HG02678 (cell line): ENCODE measurements around the gene GFRA4.

ENCODE experiments used
- ATAC-seq: cut with Tn5 transposase; IDR thresholded peaks from one replicate; pipeline ENCODE4 v1.9.1; 2021; ENCODE audit warnings: mild to moderate bottlenecking, moderate library complexity; ENCODE audit not compliant: unreplicated experiment

The GFRA4 gene

DNA sequence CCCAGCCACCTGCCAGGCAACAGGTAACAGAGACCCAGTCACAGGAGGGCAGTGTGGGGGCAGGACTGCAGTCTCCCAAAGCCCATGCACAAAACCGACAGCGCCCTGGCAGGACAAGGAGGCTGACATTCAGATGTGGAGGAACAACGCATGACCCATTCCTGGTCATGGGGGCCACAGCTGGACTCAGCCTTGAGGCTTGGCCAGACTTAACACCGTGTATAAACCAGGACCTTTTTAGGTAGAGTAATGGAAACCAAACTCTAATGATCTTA is 8.1 kb downstream of the GFRA4 start:
- ATAC-seq = no peak

DNA sequence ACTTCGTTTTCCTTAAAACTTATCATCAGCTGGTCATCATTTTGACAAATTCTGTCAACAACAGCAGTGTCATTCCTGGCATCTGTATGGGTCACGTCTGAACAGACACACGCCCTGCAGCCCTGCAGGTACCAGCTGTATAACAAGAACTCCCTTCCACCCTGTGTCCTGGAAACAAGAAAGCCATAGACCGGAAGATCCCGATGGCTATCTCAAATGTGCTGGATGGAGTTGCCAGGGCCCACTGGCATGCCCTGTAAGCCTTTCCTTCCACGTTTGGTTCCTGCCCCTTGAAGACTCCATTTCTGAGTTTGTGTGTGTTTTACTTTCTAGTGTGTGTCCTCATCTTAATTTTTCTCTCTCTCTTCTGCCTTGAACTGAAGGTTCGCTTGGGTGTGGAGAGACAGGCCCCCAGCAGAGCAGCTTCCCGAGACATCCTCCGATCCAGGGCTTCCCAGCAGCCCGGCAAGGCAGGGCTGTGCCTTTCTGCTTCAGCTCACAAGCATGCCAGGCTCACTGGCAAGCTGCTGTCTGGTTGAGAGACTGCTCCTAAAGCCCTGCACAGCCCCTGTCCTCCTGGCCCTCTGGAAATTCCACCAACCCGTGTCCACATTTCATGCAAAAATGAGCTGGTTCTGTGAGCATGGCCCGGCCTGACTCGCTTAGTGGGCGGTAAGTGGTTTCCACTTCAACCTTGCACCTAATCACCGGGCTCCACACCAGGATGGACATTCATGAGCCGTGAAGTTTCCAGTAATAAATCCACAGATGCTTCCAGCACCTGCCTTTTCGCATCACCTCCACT is 8.7 kb downstream of the GFRA4 start:
- no peak for ATAC-seq

DNA sequence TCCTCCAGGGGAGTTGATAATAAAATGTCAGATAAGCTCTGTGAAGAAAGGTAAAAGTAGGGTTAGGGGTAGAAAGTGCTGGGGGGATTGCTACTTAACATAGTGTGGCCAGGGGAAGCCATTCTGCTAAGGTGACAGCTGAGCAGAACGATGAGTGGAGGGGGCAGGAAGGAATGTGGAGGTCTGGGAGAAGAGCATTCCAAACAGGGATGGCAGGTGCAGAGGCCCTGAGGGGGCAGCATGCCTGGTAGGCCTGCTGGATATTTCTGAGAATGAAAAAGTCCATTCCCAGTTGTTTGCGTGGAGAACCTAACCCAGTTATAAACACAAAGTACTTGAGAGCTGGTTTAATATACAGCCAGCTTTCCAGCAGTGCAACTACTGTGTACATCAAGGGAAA is 9.3 kb downstream of the GFRA4 start:
- ATAC-seq = no peak

DNA sequence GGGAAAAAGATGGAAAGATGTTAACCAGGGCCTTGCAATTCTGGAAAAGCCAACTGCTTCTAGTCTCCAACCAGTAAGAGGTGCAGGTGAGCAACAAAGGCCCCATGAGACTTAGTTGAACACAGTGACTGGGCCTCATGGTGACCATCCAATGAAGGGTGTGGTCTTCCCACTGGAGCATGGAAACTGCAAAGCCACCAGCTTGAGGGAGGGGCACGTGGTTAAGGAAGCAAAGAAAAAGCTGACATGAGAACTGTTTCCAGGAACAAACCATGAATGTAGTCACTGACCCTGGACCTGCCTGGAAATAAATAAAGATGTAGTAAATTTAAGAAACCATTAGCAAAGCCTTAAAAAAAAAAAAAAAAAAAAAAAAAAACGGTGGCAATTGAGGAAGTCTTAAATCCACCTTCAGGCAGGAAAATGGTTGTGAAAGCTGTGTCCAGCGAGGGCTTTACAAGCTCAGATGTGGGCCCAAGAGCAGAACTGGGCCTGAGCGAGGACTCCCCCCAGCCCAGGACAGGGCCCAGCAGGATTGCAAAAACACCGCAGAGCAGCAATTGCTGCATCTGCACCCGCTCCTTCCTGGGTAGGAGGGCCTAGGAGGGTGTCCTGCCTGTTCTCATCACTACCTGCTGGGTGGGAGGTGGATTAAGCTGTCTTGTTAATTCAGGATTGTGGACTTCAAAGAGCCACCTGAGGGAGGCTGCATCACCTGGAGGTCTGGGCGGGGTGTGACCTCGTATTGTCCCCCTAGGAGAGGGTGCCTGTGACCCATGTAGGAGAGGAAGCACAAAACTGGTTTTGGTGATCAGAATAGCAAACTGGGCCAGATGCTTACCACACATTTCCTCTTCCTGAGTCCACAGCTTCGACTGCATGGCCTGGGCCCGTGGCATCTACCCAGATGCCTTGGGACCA is 10.3 kb downstream of the GFRA4 start:
- no peak for ATAC-seq

DNA sequence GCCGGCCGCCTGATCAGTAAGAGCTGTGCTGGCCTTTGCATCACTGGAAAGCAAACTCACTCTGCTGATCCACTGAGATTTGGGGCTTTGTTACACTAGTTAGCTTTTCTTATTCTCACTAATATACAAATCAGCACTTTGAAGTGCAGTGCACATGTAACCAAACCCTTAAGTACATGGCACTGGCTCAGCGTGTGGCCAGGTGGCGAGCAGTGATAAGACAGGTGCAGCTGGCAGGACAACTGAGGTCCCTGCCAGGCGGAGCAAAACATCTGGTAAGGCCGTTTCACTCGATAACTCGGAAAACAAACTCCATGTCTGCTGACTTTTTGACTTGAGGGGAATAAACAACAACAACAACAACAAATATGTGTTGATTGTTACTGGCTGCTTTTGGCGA is 11.0 kb downstream of the GFRA4 start:
- no peak for ATAC-seq

DNA sequence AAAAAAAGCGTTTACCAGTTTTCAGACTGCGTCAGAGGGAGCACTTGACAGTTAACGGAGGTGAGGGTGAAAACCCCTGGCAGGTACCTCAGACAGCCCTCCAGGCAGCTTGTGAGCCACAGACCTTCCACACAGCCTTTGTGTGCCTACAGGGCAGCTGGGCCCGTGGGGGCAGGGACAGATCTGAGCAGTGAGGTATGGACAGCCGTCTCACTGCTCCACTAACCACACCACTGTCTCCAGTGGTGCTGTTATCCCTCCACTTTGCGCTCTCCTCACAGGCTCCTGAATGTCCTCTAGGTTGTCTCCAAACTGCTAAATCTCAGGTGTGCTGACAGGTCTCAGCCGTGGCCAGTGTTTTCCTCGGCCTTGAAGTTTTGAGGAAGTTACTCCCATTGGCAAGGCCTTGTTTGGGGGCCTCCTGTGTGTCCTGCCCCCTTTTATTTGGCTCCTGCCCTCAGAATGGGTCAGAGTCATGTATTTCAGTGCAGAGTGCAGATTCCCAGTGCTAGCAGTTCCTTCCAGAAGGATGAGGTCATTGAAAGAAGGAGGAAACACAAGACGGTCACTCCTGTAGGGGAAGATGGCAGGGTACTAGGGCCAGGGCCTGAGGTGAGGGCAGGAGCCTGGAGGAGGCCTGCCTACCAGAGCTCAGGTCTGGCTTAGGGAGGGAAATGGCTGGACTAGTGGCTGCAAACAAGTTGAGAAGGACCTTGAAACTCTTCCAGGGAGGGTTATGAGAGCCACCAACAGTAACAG is 11.8 kb downstream of the GFRA4 start:
- ATAC-seq = no peak

DNA sequence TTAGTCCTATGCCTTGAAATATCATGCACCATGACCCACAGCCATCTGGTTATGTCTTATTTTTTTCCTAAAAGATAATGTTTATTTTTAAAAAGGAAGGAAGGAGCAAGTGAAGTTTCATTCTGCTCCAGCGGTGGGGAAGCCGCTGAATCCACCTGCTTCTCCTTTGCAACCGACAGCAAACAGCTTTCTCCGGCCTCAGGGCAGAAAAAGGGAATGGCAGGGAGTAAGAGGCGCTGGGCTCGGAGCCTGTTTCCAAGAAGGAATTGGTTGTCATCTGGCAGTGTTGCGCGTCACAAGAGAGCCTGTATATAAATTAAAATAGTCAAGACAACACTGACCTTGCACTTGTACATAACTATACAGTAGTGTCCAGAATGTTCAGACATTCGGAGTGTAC is 14.2 kb downstream of the GFRA4 start:
- ATAC-seq = no peak

DNA sequence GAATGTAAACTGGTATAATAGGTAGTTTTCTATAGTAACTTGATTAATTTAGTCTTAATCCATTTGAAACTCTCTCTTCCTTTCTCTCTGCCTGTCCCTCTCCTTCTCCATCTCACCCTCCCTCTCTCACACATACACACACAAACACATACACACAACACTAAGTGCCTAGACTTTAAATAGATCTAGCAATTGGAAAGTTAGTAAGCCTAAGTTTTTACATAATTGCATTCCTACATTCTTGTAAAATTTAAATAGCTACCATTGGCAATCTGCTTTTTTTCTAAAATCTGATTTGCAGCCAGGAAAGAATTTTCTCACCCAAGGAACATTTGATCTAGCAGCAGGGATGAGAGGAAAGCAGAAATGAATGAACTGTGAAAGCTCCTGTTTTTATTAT is 15.7 kb downstream of the GFRA4 start:
- no peak for ATAC-seq

DNA sequence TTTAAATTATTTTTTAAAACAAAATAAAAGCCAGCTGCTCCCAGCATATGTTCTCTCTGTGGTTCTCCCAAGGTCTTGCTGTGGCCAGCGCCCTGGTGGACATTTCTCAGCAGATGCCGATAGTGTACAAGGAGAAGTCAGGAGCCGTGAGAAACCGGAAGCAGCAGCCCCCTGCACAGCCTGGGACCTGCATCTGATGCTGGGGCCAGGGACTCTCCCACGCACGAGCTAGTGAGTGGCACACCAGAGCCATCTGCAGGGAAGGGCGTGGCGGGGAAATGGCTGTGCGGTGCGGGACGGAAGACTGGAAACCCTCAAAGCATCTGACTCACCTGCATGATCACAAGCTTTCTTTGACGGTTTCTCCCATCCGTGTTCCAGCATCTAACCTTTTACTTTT is 16.5 kb downstream of the GFRA4 start:
- ATAC-seq = no peak

DNA sequence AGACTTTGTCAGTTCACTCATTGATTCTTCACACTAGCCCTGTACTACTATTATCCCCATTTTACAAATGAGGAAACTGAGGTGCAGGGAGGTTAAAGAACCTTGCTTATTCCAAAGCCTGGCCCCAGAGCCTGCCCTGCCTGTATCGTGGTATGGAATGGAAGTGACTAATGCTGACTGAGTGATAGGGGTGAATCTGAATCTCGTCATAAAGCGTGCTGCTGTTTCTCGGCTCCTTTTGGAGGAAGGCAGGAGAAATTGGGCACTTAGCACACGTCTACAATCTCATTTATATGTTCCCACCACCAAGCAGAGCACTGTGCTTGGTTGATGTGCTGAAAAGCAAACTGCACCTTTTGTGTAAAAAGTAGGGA is 17.1 kb downstream of the GFRA4 start:
- no peak for ATAC-seq

DNA sequence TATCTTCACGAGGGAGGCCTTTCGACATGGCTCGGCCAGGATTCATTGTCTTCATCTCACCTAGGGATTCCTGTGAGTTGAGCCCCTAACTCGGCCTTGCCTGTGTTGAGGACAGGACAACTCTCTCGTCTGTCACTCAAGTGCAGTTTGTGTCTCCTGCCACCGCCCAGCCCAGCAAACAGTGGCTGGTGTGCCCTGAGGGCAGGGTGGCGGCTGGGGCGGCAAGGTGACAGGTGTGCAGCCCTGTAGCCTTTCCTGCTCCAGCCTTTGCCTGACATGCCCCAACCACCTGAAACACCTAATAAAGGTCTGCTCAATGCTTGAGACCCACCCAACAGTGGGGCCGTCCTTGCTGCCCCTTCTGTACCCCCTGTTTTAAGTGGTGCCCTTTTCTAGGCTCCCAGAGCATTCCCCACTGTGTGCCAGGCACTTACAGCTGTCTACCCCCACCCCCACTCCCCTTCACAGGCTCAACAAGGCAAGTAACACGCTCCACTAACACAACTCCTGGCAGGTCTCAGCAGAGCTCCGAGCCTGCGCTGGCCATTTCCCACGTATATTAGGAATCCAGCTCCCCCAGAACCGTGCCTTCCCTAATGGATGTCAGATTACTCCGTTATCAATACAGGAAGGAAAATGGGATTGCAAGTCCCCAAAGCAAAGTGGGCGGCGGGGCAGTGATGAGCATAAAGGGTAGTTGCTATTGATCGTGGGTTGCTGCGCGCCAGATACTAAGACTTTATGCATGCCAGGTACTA is 17.7 kb downstream of the GFRA4 start:
- no peak for ATAC-seq

DNA sequence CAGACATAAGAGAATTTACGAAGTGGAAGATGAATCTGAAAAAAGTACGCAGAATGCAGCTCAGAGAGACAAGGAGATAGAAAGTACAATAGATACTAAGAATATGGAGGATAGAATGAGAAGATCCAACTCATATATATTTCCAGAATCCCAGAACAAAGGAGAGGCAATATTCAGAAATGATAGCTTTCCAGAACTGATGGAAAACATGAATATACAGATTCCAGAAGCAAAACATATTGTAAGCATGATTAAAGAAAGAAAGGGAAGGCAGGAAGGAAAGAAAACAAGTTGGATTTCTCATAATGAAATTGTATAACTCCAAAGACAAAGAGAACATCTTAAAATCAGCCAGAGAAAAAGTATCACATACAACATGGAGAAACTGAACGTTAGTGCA is 22.9 kb downstream of the GFRA4 start:
- ATAC-seq = no peak

DNA sequence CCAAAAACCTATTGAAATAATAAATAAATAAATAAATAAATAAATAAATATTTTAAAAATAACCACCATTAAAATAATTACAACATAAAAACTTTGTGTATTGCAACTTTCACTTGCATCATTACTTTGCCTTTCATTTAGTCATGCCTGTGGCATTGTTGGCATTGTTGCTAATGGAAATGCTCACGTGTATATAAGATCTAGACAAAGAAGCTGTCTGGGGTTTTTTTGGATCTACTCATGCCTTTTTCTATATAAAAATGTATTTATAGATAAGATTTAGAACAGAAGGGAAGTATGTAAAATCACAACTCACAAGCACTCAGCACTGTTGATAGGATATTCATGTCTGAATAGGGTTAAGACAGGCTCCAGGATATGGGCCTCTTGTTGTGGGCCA is 27.9 kb downstream of the GFRA4 start:
- no peak for ATAC-seq

DNA sequence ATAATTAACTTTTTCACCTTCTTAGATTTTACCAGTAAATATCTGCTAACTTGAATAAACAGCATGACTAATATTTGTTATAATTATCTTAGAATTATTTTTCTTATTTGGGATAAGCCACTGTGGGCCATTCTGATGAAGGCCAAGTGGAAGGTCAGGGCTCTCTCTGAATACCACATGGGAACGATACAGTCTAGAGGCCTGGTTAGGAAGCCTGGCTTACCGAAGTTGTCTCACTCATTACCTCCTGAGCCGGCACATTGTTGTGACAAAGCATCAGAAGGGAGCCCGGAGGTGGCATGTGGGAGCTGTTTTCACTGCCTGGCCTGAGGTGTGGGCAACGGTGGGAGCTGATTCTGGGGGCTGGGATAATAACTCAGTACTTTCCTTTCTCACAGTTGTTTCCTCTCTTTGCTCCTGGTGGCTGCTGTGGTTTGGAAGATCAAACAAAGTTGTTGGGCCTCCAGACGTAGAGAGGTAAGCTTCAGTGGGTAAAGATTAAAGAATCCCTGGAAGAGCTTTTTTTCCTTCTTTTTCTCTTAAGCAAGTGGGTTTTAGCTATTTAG is 29.2 kb downstream of the GFRA4 start:
- no peak for ATAC-seq

DNA sequence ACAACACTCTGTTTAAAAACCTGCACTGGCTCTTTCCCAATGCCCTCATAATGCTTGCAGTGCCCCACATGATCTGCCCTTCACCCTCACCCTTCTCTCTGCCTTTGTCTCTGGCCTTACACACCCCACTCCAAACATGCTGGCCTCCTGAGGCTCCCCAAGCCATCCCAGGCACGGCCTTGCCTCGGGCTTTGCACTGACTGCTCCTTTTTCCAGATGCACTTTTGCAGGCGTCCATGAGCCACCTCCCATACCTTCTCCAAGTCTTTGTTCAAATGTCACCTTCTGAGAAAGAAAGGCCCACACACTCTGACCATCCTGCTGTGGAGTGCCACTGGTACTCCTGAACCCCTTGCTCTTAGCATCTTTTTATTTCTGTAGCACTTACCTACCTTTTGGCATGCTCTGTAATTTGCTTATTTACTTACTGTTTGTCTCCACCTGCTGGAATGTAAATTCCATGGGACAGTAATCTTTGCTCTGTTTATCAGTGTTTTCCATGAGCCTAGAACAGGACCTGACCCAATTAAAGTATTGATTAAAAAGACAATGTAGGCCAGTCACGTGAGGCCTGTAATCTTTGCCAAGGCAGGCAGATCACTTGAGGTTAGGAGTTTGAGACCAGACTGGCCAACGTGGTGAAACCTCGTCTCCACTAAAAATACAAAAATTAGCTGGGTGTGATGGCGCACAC is 30.7 kb downstream of the GFRA4 start:
- no peak for ATAC-seq

DNA sequence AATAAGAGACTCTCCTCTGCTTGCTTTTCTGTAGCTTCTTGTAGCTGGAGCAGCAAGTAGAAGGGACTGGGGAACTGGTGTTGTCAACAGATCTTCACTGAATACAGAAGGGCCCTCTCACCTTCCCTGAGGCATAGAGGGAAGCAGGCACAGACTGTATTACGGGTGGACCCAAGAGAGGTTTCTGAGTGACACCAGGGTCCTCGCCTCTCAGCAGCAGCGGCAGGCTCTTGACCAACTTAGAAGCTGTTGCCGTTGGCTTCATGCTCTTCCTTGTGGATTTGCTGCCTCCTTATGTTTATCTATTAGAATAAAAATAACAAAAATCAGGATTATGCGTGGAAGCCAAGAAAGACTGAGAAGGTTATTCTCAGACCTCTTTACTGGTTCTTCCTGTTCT is 31.7 kb downstream of the GFRA4 start:
- ATAC-seq = no peak

DNA sequence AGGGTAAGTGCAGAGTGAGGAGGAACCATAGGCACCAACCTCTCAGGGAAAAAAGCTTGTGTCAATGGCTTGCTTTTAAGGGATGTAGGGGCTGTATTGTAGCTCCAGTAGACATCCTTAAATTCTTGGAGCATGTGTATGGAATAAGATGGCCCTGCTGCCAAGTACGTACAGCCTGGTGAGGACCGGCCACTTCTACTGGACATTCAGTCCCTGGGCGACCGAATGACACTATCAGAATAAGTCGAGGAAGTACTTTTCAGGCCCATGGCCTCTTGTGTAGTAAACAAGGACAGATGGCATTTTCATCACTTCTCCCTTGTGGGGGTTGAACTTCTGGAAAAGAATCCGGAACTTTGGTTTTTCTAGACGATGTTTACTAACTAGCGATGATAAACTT is 32.8 kb downstream of the GFRA4 start:
- no peak for ATAC-seq

DNA sequence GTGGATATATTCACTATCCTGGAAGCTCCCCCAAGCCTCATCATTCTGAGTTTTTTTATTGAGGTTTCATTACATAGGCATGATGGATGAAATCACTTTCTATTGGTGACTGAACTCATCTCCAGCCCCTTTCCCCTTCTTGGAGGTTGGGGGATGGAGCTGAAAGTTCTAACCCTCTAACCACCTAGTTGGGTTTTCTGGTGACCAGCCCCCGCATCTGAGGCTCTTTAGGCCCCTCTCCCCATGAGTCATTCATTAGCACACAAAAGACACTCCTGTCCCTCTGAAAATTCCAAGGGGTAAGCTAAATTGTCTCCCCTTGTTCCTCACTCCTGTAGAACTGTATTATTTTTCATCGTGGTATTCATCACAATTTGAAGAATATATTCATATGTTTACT is 33.3 kb downstream of the GFRA4 start:
- ATAC-seq = no peak

DNA sequence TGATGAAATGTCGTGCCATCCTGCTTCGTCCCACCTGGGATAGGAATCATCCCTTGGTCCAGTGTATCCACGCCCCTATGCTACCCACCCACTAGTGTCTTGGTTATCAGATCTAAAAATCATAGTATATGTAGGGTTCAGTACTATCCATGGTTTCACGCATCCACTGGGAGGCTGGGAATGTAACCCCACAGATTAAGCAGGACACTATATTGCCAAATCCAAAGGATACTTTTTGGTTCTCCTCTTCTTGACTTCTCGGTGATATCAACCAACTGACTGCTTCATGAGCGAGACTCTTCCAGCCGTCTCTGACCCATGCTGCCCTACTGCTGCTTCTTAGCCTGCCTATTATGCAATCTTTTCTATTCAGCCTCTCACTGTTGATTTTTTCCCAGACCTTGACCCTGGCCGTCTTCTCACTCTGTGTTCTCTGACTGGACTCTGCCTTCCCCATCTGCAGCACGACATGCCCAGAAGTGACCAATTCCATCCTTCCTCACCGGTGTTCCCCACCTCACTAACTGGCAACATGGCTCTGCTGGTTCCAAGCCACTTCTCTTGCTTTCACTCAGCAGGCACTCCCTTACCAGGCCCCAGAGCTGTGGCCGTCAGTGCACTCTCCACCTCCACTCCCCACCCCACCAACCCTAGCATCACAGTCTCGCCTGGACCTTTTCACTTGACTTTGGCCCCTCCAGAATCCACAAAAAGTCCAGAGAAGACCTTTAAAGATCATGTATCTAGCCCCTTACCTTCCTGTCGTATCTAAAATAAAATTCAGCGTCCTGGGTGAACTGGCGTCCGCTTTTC is 34.5 kb downstream of the GFRA4 start:
- no peak for ATAC-seq
